Pancreas (tissue), 10 donors: ENCODE data around the gene SNTA1. TPM values are rescaled to one million over a fixed set of nuclear protein-coding genes. Genes with fewer than 3 reads are reported as not detected.
"Not testable (repeated sequence)": the region's sequence is repeated elsewhere in the genome, so short reads cannot be mapped to it uniquely, and the experiment has no call there.

ENCODE experiments used
- ATAC-seq, 4 donors: fragments of 200-7000 bp; cut with Tn5 transposase; one replicate each; pipeline versions ENCODE4 v1.8.0 to v1.9.1; 2020; ENCODE audit warnings: mild to moderate bottlenecking in 4 of 4, moderate library complexity in 4 of 4
- DNase-seq, 6 donors: peaks; one replicate each; pipeline ENCODE4 v3.0.0-alpha.2; 2020
- FAIRE-seq: peaks from 2 replicates; lab custom pipeline; 2012; peaks lifted over from hg19 to GRCh38; lab: Jason Lieb, UNC
- H3K27ac ChIP-seq, 4 donors: fragments of 200-600 bp; sonication (generic); 1 replicate in 3 of 4; 2 replicates in 1 of 4; pipeline versions ENCODE4 v1.5.0 to v1.8.0; 2020
- H3K27me3 ChIP-seq, 4 donors: fragments of 200-600 bp; one replicate each; pipeline ENCODE4 v1.8.0; 2021
- H3K36me3 ChIP-seq, 3 donors: fragments of 200-600 bp; sonication (generic) in 1 of 3; one replicate each; pipeline versions ENCODE4 v1.5.0 to v1.8.0; 2020 to 2021
- H3K4me1 ChIP-seq, 3 donors: fragments of 200-600 bp; one replicate each; pipeline ENCODE4 v1.8.0; 2021
- H3K4me3 ChIP-seq, 4 donors: fragments of 200-600 bp; sonication (generic) in 2 of 4; one replicate each; pipeline versions ENCODE4 v1.5.0 to v1.8.0; 2020 to 2021
- H3K9me3 ChIP-seq, 4 donors: fragments of 200-600 bp; one replicate each; pipeline ENCODE4 v1.8.0; 2021
- CTCF ChIP-seq, 4 donors: fragments of 200-600 bp; sonication (generic) in 3 of 4; IDR thresholded peaks; one replicate each; pipeline versions ENCODE4 v1.5.0 to v1.8.0; 2021; ENCODE audit warnings: antibody characterized with exemption in 4 of 4
- WGBS, 2 donors: extraction: QIAGEN DNeasy Blood & Tissue Kit; methylation state at CpG; one replicate each; pipeline ENCODE4 v1.1.7; 2013; 5-methylcytosine and 5-hydroxymethylcytosine counted together
- intact Hi-C, 3 donors: fragments of 100-400 bp; cut with DNase I; formaldehyde crosslinking; loops; one replicate each; pipeline versions ENCODE4 v1.11.1 to v1.14.2; 2022
- polyA plus RNA-seq, 2 donors: library from polyadenylated mRNA; stranded (reverse); fragments of 200-250 nt; gene quantifications; one replicate each; pipeline ENCODE4 v1.2.3, GENCODE V29; 2013
- total RNA-seq, 6 donors: library from RNA; stranded (reverse); fragmentation: NEBNext Ultra II Directional in 4 of 6; extraction: Animal tissue kit (Norgen Biotek cat#: 25700) in 4 of 6; gene quantifications; one replicate each; pipeline versions ENCODE4 v1.2.1 to v1.2.4, GENCODE V29; 2021 to 2023
- donor health status: healthy with polysubstance abuse.
- donor health status: DM: no; HTN: no; CAD: no; lungs with moderate emphysema.
- donor health status: DM: no; HTN: no; CAD: no.
- donor health status: control.
- donor health status: control.
- donor health status: Bipolar disorder and iron deficiency.
- donor health status: DM: yes; HTN: yes; CAD: no.
- donor health status: DM: no; HTN: no; CAD: no.
- donor health status: DM: no; HTN: no; CAD: no.
- donor health status: DM: yes; HTN: yes; CAD: no.

SNTA1 gene
- total and polyA plus RNA-seq, 8 donors = 4.2 to 10.9 (median 6.8) TPM

GRCh38 chr20:33456916-33457642 lies 13.5 kb upstream of the SNTA1 start:
- peak; percentile 82 to 93 (median 88) for TF ChIP-seq CTCF (IDR thresholded peaks at IDR 0.05)
- H3K9me3 ChIP-seq, H3K4me1 ChIP-seq, H3K27ac ChIP-seq, H3K36me3 ChIP-seq, FAIRE-seq, H3K27me3 ChIP-seq, H3K4me3 ChIP-seq, intact Hi-C loops: not testable (repeated sequence)
- WGBS, 2 donors = 20 to 23% methylated on average over 5 of the region's 6 CpGs
- DNase-seq (peak; percentile 68 to 94 (median 86)), ATAC-seq (peak; percentile 95 to 100 (median 99))

- DNase-seq (peak in 1 of 6 donors; percentile 19), FAIRE-seq (no peak), ATAC-seq (peak in 1 of 4 donors; percentile 51)
- TF ChIP-seq CTCF (IDR thresholded peaks at IDR 0.05) = no peak
- Histone ChIP-seq H3K27ac (no peak overlapping the region), H3K4me1 (no peaks in the 10 kb centered on the region), H3K27me3 (no peaks in the 10 kb centered on the region), H3K4me3 (no peak overlapping the region), H3K9me3 (no peaks in the 10 kb centered on the region), H3K36me3 (no peaks in the 10 kb centered on the region)
- intact Hi-C loops = loop anchor here in 1 of 3 donors (5.0 kb wide), 1 partner anchor 221 kb away; the partner anchor contains the start of gene NECAB3
- 36 to 43% methylated on average over 4 of the region's 4 CpGs for whole genome bisulfite sequencing, 2 donors
Measured at GRCh38 chr20:33450867-33451266, 7.3 kb upstream of the SNTA1 start.

GRCh38 chr20:33445881-33446625 lies 2.5 kb upstream of the SNTA1 start:
- intact Hi-C loops = no loop called here
- ATAC-seq = no peak
- FAIRE-seq = no peak

GRCh38 chr20:33444797-33445560 lies 1.4 kb upstream of the SNTA1 start:
- H3K4me1 ChIP-seq = no peaks in the 10 kb centered on the region
- H3K4me3 ChIP-seq = peak overlapping the region in 2 of 4 donors; percentile 63 to 69
- no peaks in the 10 kb centered on the region for H3K9me3 ChIP-seq
- H3K27ac ChIP-seq = no peak overlapping the region
- H3K27me3 ChIP-seq = no peaks in the 10 kb centered on the region
- peak in 2 of 6 donors; percentile 23 to 33 for DNase-seq
- FAIRE-seq = no peak
- ATAC-seq = peak in 2 of 4 donors; percentile 14 to 16
- intact Hi-C loops = no loop called here
- no peak for TF ChIP-seq CTCF (IDR thresholded peaks at IDR 0.05)
- WGBS, 2 donors = 35 to 43% methylated on average over 4 of the region's 4 CpGs
- H3K36me3 ChIP-seq = no peaks in the 10 kb centered on the region

More at GRCh38 chr20:33445881-33446625, 2.5 kb upstream of the SNTA1 start:
- Histone ChIP-seq H3K27ac (no peak overlapping the region), H3K4me1 (no peaks in the 10 kb centered on the region), H3K27me3 (no peaks in the 10 kb centered on the region), H3K9me3 (no peaks in the 10 kb centered on the region), H3K4me3 (no peak overlapping the region), H3K36me3 (no peaks in the 10 kb centered on the region)
- TF ChIP-seq CTCF (IDR thresholded peaks at IDR 0.05) = no peak
- DNase-seq = no peak
- WGBS, 2 donors = 87 to 92% methylated on average over 4 of the region's 4 CpGs
